CD14-positive monocyte (primary cell): ENCODE data around the gene UBE2E2. TPM values are rescaled to one million over a fixed set of nuclear protein-coding genes. Genes with fewer than 3 reads are reported as not detected.

Experiments used
- DNase-seq, 3 donors: peaks; one replicate each; pipeline ENCODE4 v3.0.0-alpha.2; 2011 to 2022
- H2AFZ ChIP-seq: 2 replicates; pipeline ENCODE4 v1.6.0; 2012; ENCODE audit warnings: mild to moderate bottlenecking, low read depth, low read length, inconsistent platforms; ENCODE audit not compliant: insufficient read depth, poor library complexity, severe bottlenecking
- H3K27ac ChIP-seq, 2 donors: 1 replicate in 1 of 2; 2 replicates in 1 of 2; pipeline ENCODE4 v1.5.1; 2012 to 2013; ENCODE audit warnings: low read length in 2 of 2, control low read depth in 1 of 2, inconsistent platforms in 1 of 2, low read depth in 1 of 2, mild to moderate bottlenecking in 1 of 2
- H3K27me3 ChIP-seq, 2 donors: one replicate each; pipeline versions ENCODE4 v1.6.0 to v1.6.1; 2011 to 2013; ENCODE audit warnings: low read length in 2 of 2; ENCODE audit not compliant: control insufficient read depth in 2 of 2, insufficient read depth in 2 of 2
- H3K36me3 ChIP-seq, 2 donors: replicated peaks in 1 of 2; 1 replicate in 1 of 2; 2 replicates in 1 of 2; pipeline versions ENCODE4 v1.5.1 to v1.6.1; 2012 to 2013; ENCODE audit warnings: low read length in 2 of 2, control low read depth in 1 of 2, inconsistent platforms in 1 of 2, mild to moderate bottlenecking in 1 of 2; ENCODE audit not compliant: insufficient read depth in 2 of 2, control insufficient read depth in 1 of 2
- H3K4me1 ChIP-seq, 2 donors: 1 replicate in 1 of 2; 2 replicates in 1 of 2; pipeline versions ENCODE4 v1.5.1 to v1.6.1; 2012 to 2013; ENCODE audit warnings: low read length in 2 of 2, control low read depth in 1 of 2, inconsistent platforms in 1 of 2, mild to moderate bottlenecking in 1 of 2, moderate library complexity in 1 of 2; ENCODE audit not compliant: insufficient read depth in 2 of 2, control insufficient read depth in 1 of 2
- H3K4me2 ChIP-seq: replicated peaks from 2 replicates; pipeline ENCODE3; 2012; ENCODE audit warnings: low read length, moderate library complexity, mild to moderate bottlenecking; ENCODE audit not compliant: poor library complexity, severe bottlenecking; ENCODE audit errors: extremely low read depth
- H3K4me3 ChIP-seq, 3 experiments: fragments of 200-600 bp in 1 of 3; sonication (generic) in 1 of 3; replicated peaks in 1 of 3; 1 replicate in 2 of 3; 2 replicates in 1 of 3; pipeline ENCODE4 v1.5.1; 2011 to 2013; ENCODE audit warnings: low read length in 3 of 3, mild to moderate bottlenecking in 3 of 3, control low read depth in 2 of 3, low read depth in 2 of 3, inconsistent platforms in 1 of 3, moderate library complexity in 1 of 3
- H3K79me2 ChIP-seq: 2 replicates; pipeline ENCODE4 v1.6.0; 2012; ENCODE audit warnings: mild to moderate bottlenecking, control low read depth, inconsistent platforms, low read length, moderate library complexity; ENCODE audit not compliant: insufficient read depth
- H3K9ac ChIP-seq: 2 replicates; pipeline ENCODE4 v1.6.0; 2017; ENCODE audit warnings: low read length, mild to moderate bottlenecking; ENCODE audit not compliant: insufficient read depth, poor library complexity, severe bottlenecking
- H3K9me3 ChIP-seq, 2 donors: replicated peaks in 1 of 2; 1 replicate in 1 of 2; 2 replicates in 1 of 2; pipeline versions ENCODE4 v1.5.1 to v1.6.1; 2012 to 2013; ENCODE audit warnings: low read length in 2 of 2, control low read depth in 1 of 2; ENCODE audit not compliant: control insufficient read depth in 1 of 2, insufficient read depth in 1 of 2
- H4K20me1 ChIP-seq: 2 replicates; pipeline ENCODE4 v1.6.0; 2012; ENCODE audit warnings: mild to moderate bottlenecking, low read length, control low read depth, moderate library complexity; ENCODE audit not compliant: insufficient read depth
- H3K27ac Mint-ChIP-seq, 7 donors: one replicate each; pipeline ENCODE4 v1.8.0; 2020; ENCODE audit warnings: mild to moderate bottlenecking in 7 of 7, mixed read lengths in 7 of 7, moderate library complexity in 6 of 7, inconsistent platforms in 2 of 7
- H3K27me3 Mint-ChIP-seq, 3 donors: one replicate each; pipeline ENCODE4 v1.8.0; 2021 to 2022; ENCODE audit warnings: low read depth in 3 of 3, mild to moderate bottlenecking in 3 of 3, mixed read lengths in 3 of 3, moderate library complexity in 3 of 3, inconsistent platforms in 1 of 3
- H3K36me3 Mint-ChIP-seq, 2 donors: one replicate each; pipeline ENCODE4 v1.8.0; 2020; ENCODE audit warnings: mixed read lengths in 2 of 2, inconsistent platforms in 1 of 2, mild to moderate bottlenecking in 1 of 2
- H3K4me1 Mint-ChIP-seq: one replicate; pipeline ENCODE4 v1.8.0; 2020; ENCODE audit warnings: mild to moderate bottlenecking, mixed read lengths
- H3K4me3 Mint-ChIP-seq, 2 donors: one replicate each; pipeline ENCODE4 v1.8.0; 2020; ENCODE audit warnings: mild to moderate bottlenecking in 2 of 2, mixed read lengths in 2 of 2, moderate library complexity in 1 of 2
- H3K9me3 Mint-ChIP-seq, 7 donors: one replicate each; pipeline ENCODE4 v1.8.0; 2020 to 2022; ENCODE audit warnings: mixed read lengths in 7 of 7, mild to moderate bottlenecking in 6 of 7, moderate library complexity in 6 of 7, inconsistent platforms in 2 of 7
- CTCF ChIP-seq: fragments of 200-600 bp; IDR thresholded peaks from one replicate; pipeline ENCODE4 v1.8.0; 2022; ENCODE audit warnings: antibody characterized with exemption, mild to moderate bottlenecking
- WGBS: methylation state at CpG from one replicate; pipeline ENCODE4 v1.1.5; 2013; ENCODE audit warnings: missing lambda C conversion rate; ENCODE audit not compliant: insufficient coverage; 5-methylcytosine and 5-hydroxymethylcytosine counted together
- intact Hi-C, 2 donors: fragments of 100-400 bp; cut with micrococcal nuclease; formaldehyde crosslinking; loops; one replicate each; pipeline versions ENCODE4 v1.15.0 to v1.15.1; 2023
- polyA plus RNA-seq, 3 donors: library from polyadenylated mRNA; depleted of rRNA in 1 of 3; unstranded in 2 of 3; stranded (reverse) in 1 of 3; fragments of 300-500 nt in 2 of 3; fragments of >200 nt in 1 of 3; fragmentation: Illumina TruSeq in 2 of 3; gene quantifications; 1 replicate in 2 of 3; 2 replicates in 1 of 3; pipeline ENCODE4 v1.2.3, GENCODE V29; 2012 to 2021

Gene UBE2E2
- polyA plus RNA-seq, 3 donors, result 25.8 to 78.0 (median 66.3) TPM

GRCh38 chr3:23519314-23520208 lies 316.4 kb downstream of the UBE2E2 start:
- Mint-ChIP-seq H3K4me3 (no peak overlapping the region), H3K36me3 (peaks cover 3 to 6% of the 10 kb centered on the region in 2 donors), H3K9me3 (peaks cover 0 to 5% (median 0%) of the 10 kb centered on the region in 7 donors), H3K27ac (no peak overlapping the region), H3K4me1 (no peaks in the 10 kb centered on the region), H3K27me3 (no peaks in the 10 kb centered on the region)
- WGBS, result no CpG with 5 or more reads among the region's 4 CpGs
- no peaks in the 10 kb centered on the region for H3K4me1 ChIP-seq
- no peaks in the 10 kb centered on the region for H3K9me3 ChIP-seq
- H3K27ac ChIP-seq, result no peak overlapping the region
- no peak for TF ChIP-seq CTCF
- H3K36me3 ChIP-seq, result no peaks in the 10 kb centered on the region
- H3K4me2 ChIP-seq, result no peak overlapping the region
- H3K9ac ChIP-seq, result no peak overlapping the region
- H3K4me3 ChIP-seq, result no peak overlapping the region
- H3K27me3 ChIP-seq, result no peaks in the 10 kb centered on the region
- no peak for DNase-seq
- intact Hi-C loops, result no loop called here
- H3K79me2 ChIP-seq, result no peaks in the 10 kb centered on the region
- no peaks in the 10 kb centered on the region for H4K20me1 ChIP-seq
- no peak overlapping the region for H2AFZ ChIP-seq

GRCh38 chr3:23527326-23527725 lies 324.2 kb downstream of the UBE2E2 start:
- Histone ChIP-seq H3K36me3 (no peaks in the 10 kb centered on the region), H3K4me1 (no peaks in the 10 kb centered on the region), H3K9ac (no peak overlapping the region), H3K4me3 (no peak overlapping the region), H3K79me2 (no peaks in the 10 kb centered on the region), H3K9me3 (no peaks in the 10 kb centered on the region), H3K27me3 (no peaks in the 10 kb centered on the region), H4K20me1 (no peaks in the 10 kb centered on the region), H2AFZ (no peak overlapping the region), H3K27ac (no peak overlapping the region), H3K4me2 (no peak overlapping the region)
- Mint-ChIP-seq H3K36me3 (peaks cover 1 to 3% of the 10 kb centered on the region in 2 donors), H3K27me3 (peaks cover 0 to 1% (median 0%) of the 10 kb centered on the region in 3 donors), H3K4me1 (no peaks in the 10 kb centered on the region), H3K4me3 (no peak overlapping the region), H3K9me3 (peaks cover 0 to 1% (median 0%) of the 10 kb centered on the region in 7 donors), H3K27ac (peak overlapping the region in 1 of 7 donors; percentile 69)
- WGBS, result no CpG with 5 or more reads among the region's 2 CpGs
- no peak for TF ChIP-seq CTCF
- DNase-seq, result no peak
- intact Hi-C loops, result no loop called here
